ENCODE data around the gene EYS. TPM values are rescaled to one million over a fixed set of nuclear protein-coding genes. Genes with fewer than 3 reads are reported as not detected.

The EYS gene
- total RNA-seq, 1 experiment from 2014 or later: not detected

DNA sequence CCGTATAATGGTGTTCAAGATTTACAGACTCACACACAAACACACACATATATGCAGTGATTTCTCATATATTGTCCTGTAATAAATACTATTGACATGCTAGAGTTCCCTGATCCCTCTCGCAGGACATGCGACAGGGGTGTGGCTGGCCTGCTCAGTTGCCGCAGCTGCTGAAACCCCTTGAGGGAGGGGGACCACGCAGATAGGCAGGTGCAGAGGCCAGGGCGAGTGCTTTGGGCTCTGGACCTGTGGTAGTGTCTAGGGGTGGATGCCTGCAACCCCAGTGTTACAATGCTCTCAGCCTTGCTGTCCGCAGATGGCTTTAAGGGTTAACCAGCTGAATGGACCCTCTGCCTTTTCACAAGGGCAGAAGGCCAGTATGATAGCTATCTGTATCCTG is 706.2 kb downstream of the EYS start:
- WGBS (ENCODE audit: extremely low coverage, insufficient read length, low lambda C conversion rate): no CpG with 5 or more reads among the region's 7 CpGs
- no peak overlapping the region for H3K4me3 Mint-ChIP-seq

More for the DNA sequence above, 706.2 kb downstream of the EYS start:
- DNase-seq: no peak
- Histone ChIP-seq H3K18ac (ENCODE audit: insufficient read length, low read depth, low read length) (no peak overlapping the region), H2AK5ac (ENCODE audit: insufficient read length, low read length) (no peak overlapping the region), H3K27me3 (ENCODE audit: insufficient read depth, low read length) (no peaks in the 10 kb centered on the region), H3K14ac (ENCODE audit: insufficient read depth, low read length) (no peak overlapping the region), H3K56ac (ENCODE audit: insufficient read length, low read depth, low read length) (no peak overlapping the region), H3K23me2 (ENCODE audit: insufficient read length, low read depth, low read length, poor library complexity, severe bottlenecking) (no peaks in the 10 kb centered on the region), H3K9ac (ENCODE audit: extremely low read depth, insufficient read length, low read length) (no peak overlapping the region), H4K8ac (replicated peaks; ENCODE audit: insufficient read length, low read depth, low read length) (no peak overlapping the region), H4K5ac (ENCODE audit: insufficient read length, low read depth, low read length) (no peak overlapping the region), H3T11ph (ENCODE audit: low read length) (no peak overlapping the region), H3K79me2 (ENCODE audit: insufficient read depth, low read length) (no peaks in the 10 kb centered on the region), H4K91ac (ENCODE audit: insufficient read length, low read depth, low read length) (no peak overlapping the region), H3K23ac (ENCODE audit: insufficient read length, low read depth, low read length) (no peak overlapping the region), H3K4ac (ENCODE audit: low read depth, low read length) (no peak overlapping the region), H3K4me2 (ENCODE audit: insufficient read depth, insufficient read length, low read length) (no peak overlapping the region), H3K4me1 (ENCODE audit: insufficient read depth, low read length) (no peaks in the 10 kb centered on the region), H3K79me1 (ENCODE audit: insufficient read depth, low read depth, low read length, poor library complexity, severe bottlenecking) (no peaks in the 10 kb centered on the region), H2BK120ac (ENCODE audit: low read depth, low read length, poor library complexity, severe bottlenecking) (no peak overlapping the region), H3K9me3 (ENCODE audit: control insufficient read depth, low read depth, low read length) (no peaks in the 10 kb centered on the region), H2BK20ac (ENCODE audit: low read depth, low read length, poor library complexity, severe bottlenecking) (no peak overlapping the region), H2BK5ac (ENCODE audit: insufficient read length, low read length) (no peak overlapping the region), H2BK12ac (ENCODE audit: insufficient read length, low read depth, low read length) (no peak overlapping the region), H2BK15ac (ENCODE audit: low read depth, low read length) (no peak overlapping the region), H2AFZ (ENCODE audit: low read length) (no peak overlapping the region), H3K27ac (ENCODE audit: insufficient read length, low read depth, low read length) (no peak overlapping the region), H4K20me1 (ENCODE audit: control insufficient read depth, insufficient read depth, insufficient read length) (no peaks in the 10 kb centered on the region)
- no peak overlapping the region for H3K27ac Mint-ChIP-seq
- TF ChIP-seq, protein P1, sequence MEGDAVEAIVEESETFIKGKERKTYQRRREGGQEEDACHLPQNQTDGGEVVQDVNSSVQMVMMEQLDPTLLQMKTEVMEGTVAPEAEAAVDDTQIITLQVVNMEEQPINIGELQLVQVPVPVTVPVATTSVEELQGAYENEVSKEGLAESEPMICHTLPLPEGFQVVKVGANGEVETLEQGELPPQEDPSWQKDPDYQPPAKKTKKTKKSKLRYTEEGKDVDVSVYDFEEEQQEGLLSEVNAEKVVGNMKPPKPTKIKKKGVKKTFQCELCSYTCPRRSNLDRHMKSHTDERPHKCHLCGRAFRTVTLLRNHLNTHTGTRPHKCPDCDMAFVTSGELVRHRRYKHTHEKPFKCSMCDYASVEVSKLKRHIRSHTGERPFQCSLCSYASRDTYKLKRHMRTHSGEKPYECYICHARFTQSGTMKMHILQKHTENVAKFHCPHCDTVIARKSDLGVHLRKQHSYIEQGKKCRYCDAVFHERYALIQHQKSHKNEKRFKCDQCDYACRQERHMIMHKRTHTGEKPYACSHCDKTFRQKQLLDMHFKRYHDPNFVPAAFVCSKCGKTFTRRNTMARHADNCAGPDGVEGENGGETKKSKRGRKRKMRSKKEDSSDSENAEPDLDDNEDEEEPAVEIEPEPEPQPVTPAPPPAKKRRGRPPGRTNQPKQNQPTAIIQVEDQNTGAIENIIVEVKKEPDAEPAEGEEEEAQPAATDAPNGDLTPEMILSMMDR (conservative IDR thresholded peaks at IDR 0.05): no peak
- peaks cover 0 to 13% (median 4%) of the 10 kb centered on the region in 3 experiments; a peak in 4 of 7 replicates for H3K36me3 Mint-ChIP-seq (ENCODE audit: insufficient read depth in 1 of 3, low read depth in 3 of 3)
- H3K9me3 Mint-ChIP-seq: peaks cover 10 to 15% of the 10 kb centered on the region in 2 experiments
- peaks cover 0 to 5% of the 10 kb centered on the region in 2 experiments; a peak in 3 of 4 replicates for H3K4me1 Mint-ChIP-seq
- H3K27me3 Mint-ChIP-seq (ENCODE audit: low read depth): no peaks in the 10 kb centered on the region
